ENCODE data around the gene MXD1.

DNA sequence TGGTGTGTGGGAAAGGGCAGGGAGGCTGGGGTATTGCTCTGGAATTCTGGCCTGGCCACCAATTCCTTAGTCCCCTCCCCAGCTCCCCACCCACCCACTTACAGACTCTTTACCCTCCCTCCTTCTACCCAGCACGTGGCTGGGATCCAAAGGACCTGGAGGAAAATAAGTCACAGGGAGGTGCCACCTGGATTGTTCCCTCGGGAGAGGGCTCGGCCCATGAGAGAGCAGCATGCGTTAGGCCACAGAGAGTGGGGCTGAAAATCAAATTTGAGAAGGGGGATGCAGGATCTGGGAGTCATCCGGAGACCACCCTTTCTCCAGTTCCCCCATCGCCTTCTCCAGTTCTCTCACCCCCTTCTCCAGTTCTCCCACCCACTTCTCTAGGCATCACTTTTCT is 43.6 kb downstream of the MXD1 start:
- TF ChIP-seq, protein P1, sequence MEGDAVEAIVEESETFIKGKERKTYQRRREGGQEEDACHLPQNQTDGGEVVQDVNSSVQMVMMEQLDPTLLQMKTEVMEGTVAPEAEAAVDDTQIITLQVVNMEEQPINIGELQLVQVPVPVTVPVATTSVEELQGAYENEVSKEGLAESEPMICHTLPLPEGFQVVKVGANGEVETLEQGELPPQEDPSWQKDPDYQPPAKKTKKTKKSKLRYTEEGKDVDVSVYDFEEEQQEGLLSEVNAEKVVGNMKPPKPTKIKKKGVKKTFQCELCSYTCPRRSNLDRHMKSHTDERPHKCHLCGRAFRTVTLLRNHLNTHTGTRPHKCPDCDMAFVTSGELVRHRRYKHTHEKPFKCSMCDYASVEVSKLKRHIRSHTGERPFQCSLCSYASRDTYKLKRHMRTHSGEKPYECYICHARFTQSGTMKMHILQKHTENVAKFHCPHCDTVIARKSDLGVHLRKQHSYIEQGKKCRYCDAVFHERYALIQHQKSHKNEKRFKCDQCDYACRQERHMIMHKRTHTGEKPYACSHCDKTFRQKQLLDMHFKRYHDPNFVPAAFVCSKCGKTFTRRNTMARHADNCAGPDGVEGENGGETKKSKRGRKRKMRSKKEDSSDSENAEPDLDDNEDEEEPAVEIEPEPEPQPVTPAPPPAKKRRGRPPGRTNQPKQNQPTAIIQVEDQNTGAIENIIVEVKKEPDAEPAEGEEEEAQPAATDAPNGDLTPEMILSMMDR (conservative IDR thresholded peaks at IDR 0.05; ENCODE audit: low read length): no peak
- TF ChIP-seq EZH2phosphoT487 (IDR thresholded peaks at IDR 0.05; ENCODE audit: borderline replicate concordance): no peak

Data from Loucy (cell line).